ENCODE measurements around the gene ICAM5. TPM values are rescaled to one million over a fixed set of nuclear protein-coding genes. Genes with fewer than 3 reads are reported as not detected.

The ICAM5 gene
- total RNA-seq, 1 experiment from 2014 or later = 1.6 TPM

GRCh38 chr19:10343495-10343894, 53.7 kb downstream of the ICAM5 start:
- Histone ChIP-seq H4K20me1 (ENCODE audit: control insufficient read depth, insufficient read depth, insufficient read length) (no peaks in the 10 kb centered on the region), H3K18ac (ENCODE audit: insufficient read length, low read depth, low read length) (no peak overlapping the region), H2BK20ac (ENCODE audit: low read depth, low read length, poor library complexity, severe bottlenecking) (no peak overlapping the region), H4K5ac (ENCODE audit: insufficient read length, low read depth, low read length) (no peak overlapping the region), H3K79me1 (ENCODE audit: insufficient read depth, low read depth, low read length, poor library complexity, severe bottlenecking) (no peaks in the 10 kb centered on the region), H4K91ac (ENCODE audit: insufficient read length, low read depth, low read length) (no peak overlapping the region), H3K4ac (ENCODE audit: low read depth, low read length) (no peak overlapping the region), H4K8ac (replicated peaks; ENCODE audit: insufficient read length, low read depth, low read length) (no peak overlapping the region), H2BK15ac (ENCODE audit: low read depth, low read length) (no peak overlapping the region), H3K56ac (ENCODE audit: insufficient read length, low read depth, low read length) (no peak overlapping the region), H3T11ph (ENCODE audit: low read length) (no peak overlapping the region), H2BK5ac (ENCODE audit: insufficient read length, low read length) (no peak overlapping the region), H3K23me2 (ENCODE audit: insufficient read length, low read depth, low read length, poor library complexity, severe bottlenecking) (no peaks in the 10 kb centered on the region), H3K4me2 (ENCODE audit: insufficient read depth, insufficient read length, low read length) (no peak overlapping the region), H3K14ac (ENCODE audit: insufficient read depth, low read length) (no peak overlapping the region), H3K79me2 (ENCODE audit: insufficient read depth, low read length) (no peaks in the 10 kb centered on the region), H2AFZ (ENCODE audit: low read length) (no peak overlapping the region), H2BK120ac (ENCODE audit: low read depth, low read length, poor library complexity, severe bottlenecking) (no peak overlapping the region), H3K9me3 (ENCODE audit: control insufficient read depth, low read depth, low read length) (no peaks in the 10 kb centered on the region), H3K27ac (ENCODE audit: insufficient read length, low read depth, low read length) (no peak overlapping the region), H3K23ac (ENCODE audit: insufficient read length, low read depth, low read length) (no peak overlapping the region), H2AK5ac (ENCODE audit: insufficient read length, low read length) (no peak overlapping the region), H2BK12ac (ENCODE audit: insufficient read length, low read depth, low read length) (no peak overlapping the region), H3K9ac (ENCODE audit: extremely low read depth, insufficient read length, low read length) (no peak overlapping the region), H3K27me3 (ENCODE audit: insufficient read depth, low read length) (no peaks in the 10 kb centered on the region), H3K4me1 (ENCODE audit: insufficient read depth, low read length) (peaks cover 6% of the 10 kb centered on the region; the same call in 1 of the 2 replicates)
- Mint-ChIP-seq H3K27me3 (ENCODE audit: low read depth) (no peaks in the 10 kb centered on the region), H3K9me3 (no peaks in the 10 kb centered on the region), H3K36me3 (ENCODE audit: insufficient read depth in 1 of 3, low read depth in 3 of 3) (no peaks in the 10 kb centered on the region), H3K4me3 (no peak overlapping the region), H3K27ac (no peak overlapping the region), H3K4me1 (peaks cover 12 to 17% of the 10 kb centered on the region in 2 experiments)
- DNase-seq = no peak
- WGBS (ENCODE audit: extremely low coverage, insufficient read length, low lambda C conversion rate) = no CpG with 5 or more reads among the region's 2 CpGs
- no peak for TF ChIP-seq CTCF (conservative IDR thresholded peaks at IDR 0.05)
